HG03575 (cell line): ENCODE results near the gene MYBPH.

Source experiments
- ATAC-seq: cut with Tn5 transposase; IDR thresholded peaks from one replicate; pipeline ENCODE4 v1.9.1; 2021; ENCODE audit not compliant: unreplicated experiment, insufficient number of reproducible peaks, low FRiP score; ENCODE audit errors: extremely low read depth

MYBPH gene

GRCh38 chr1:203124546-203125317, 50.9 kb downstream of the MYBPH start:
- ATAC-seq, result no peak

- no peak for ATAC-seq
Observed at GRCh38 chr1:203124011-203124410, 51.6 kb downstream of the MYBPH start.

- ATAC-seq, result no peak
Observed at GRCh38 chr1:203122159-203122558, 53.5 kb downstream of the MYBPH start.

GRCh38 chr1:203121186-203122015, 54.2 kb downstream of the MYBPH start:
- ATAC-seq, result no peak

- no peak for ATAC-seq
Observed at GRCh38 chr1:203120325-203121153, 55.1 kb downstream of the MYBPH start.
